Erythroblast (primary cell): ENCODE measurements around the gene GMCL1.
"Not testable (repeated sequence)": the region's sequence is repeated elsewhere in the genome, so short reads cannot be mapped to it uniquely, and the experiment has no call there.

ENCODE experiments used
- DNase-seq, 2 experiments: peaks; one replicate each; lab custom pipeline; 2025; lab: John Stamatoyannopoulos, UW
- GATA1 ChIP-seq: IDR thresholded peaks from 2 replicates; pipeline ENCODE4 v1.6.1; 2011; ENCODE audit warnings: low read depth, mild to moderate bottlenecking, control low read depth, low read length, moderate library complexity
- POLR2A ChIP-seq: IDR thresholded peaks from 2 replicates; pipeline ENCODE4 v1.6.1; 2011; ENCODE audit warnings: mild to moderate bottlenecking, low read length

Gene GMCL1

DNA sequence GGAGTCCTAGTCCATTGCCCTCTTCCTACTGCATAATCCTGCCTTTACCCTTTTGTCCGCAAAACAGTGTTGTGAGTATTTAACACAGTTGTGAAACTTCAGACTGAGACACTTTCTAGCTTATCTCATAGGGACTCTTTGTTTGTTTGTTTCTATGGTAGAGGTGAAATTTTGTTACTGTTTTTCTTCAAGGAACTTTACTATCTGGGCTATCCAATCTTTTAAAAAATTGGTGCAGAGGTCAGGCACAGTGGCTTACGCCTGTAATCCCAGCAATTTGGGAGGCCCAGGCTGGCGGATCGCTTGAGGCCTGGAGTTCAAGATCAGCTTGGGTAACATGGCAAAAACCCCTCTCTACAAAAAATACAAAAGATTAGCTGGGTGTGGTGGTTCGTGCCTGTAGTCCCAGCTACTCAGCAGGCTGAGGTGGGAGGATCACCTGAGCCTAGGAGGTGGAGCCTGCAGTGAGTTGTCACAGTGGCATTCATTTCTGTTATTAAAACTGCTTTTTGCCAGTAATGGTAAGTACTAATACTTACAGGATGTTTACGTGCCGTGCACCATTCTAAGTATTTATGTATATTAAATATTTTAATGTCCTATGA is 18.8 kb downstream of the GMCL1 start:
- DNase-seq: peak in 1 of 2 experiments; percentile 18
- no peak for TF ChIP-seq POLR2A
- TF ChIP-seq GATA1: no peak

DNA sequence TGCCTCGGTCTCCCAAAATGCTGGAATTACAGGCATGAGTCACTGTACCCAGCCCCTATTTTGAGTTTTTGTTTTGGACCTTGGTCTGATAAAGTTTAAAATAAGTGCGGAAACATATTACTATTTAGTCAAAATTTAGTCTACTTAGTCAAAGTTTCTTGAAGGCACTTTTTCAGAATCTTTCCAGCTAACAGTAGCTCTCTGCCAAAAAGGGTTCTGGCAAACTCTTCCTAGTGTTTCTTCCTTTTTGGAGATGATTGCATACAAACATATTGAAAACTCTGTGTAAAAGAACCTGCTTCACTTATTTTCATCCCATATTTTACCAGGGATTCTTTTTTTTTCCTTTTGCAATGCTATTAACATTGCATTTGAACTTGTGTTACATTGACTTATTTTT is 28.8 kb downstream of the GMCL1 start:
- TF ChIP-seq POLR2A: no peak
- TF ChIP-seq GATA1: no peak
- no peak for DNase-seq

DNA sequence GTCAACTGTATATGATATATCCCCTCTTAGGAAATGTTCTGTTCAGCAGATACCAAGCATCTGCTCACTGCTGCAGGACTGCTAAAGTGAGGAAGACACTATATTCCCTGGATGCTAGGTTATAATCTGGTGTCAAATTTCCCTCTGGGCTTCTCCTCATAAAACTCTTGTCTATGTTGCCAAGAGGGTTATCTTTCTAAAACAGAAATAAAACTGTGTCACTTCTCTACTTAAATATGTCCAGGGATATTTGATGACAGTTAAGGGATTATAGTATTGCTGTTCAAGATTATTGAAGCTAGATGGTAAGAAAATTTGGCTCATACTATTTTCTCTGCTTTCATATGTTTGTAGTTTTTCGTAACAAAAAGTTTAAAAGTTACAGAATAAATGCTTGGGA is 33.8 kb downstream of the GMCL1 start:
- no peak for TF ChIP-seq GATA1
- TF ChIP-seq POLR2A: no peak
- DNase-seq: no peak

DNA sequence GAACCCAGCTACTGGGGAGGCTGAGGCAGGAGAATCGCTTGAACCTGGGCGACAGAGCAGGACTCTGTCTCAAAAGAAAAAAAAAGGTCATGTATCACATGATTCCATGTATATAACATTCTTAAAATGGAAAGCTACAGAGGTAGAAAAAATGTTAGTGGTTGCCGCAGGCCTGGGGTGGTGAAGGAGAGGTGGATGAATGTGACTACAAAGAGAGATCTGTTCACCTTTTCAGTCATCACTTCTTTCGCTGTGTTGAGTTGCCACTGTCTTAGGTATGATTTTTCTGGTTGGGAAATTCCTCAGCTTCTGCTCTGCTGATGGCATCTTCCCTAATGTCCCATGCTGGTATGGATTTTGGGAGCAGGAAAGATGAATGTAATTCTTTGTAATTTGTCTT is 59.0 kb downstream of the GMCL1 start:
- TF ChIP-seq GATA1 (no peak), POLR2A (no peak)
- no peak for DNase-seq

DNA sequence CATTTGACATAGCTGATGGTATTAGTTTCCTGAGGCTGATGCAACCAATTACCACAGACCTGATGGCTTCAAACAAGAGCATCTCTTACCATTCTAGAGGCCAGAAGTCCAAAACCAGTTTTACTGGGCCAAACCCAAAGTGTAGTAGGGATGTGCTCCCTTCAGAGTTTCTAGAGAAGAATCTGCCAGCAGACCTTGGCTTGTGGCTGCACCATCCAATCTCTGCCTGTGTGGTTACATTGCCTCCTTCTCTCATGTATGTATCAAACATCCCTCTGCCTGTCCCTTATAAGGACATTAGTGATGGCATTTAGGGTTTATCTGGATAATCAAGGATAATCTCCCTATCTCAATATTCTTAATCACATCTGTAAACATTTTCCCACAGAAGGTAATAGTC is 59.8 kb downstream of the GMCL1 start:
- no peak for DNase-seq

DNA sequence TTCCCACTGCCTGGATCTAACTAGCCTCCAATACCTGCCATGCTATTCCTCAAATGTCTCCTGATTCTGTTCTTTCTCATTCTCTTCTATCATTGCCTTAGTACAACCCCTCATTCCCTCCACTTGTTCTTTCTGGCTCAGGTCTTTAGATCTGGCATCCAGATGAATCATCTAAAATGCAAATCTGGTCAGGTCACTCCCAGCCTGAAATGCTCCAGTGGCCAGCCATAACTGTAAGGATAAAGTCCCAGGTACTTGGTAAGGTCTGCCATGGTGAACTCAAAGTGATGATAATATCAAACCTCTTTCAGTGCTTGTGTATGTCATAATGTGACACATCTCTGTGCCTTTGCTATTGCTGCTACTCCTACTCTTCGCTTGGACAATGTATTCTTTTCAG is 61.4 kb downstream of the GMCL1 start:
- DNase-seq: no peak
- TF ChIP-seq GATA1: no peak

More for the DNA sequence above, 59.8 kb downstream of the GMCL1 start:
- no peak for TF ChIP-seq GATA1
- TF ChIP-seq POLR2A: no peak

DNA sequence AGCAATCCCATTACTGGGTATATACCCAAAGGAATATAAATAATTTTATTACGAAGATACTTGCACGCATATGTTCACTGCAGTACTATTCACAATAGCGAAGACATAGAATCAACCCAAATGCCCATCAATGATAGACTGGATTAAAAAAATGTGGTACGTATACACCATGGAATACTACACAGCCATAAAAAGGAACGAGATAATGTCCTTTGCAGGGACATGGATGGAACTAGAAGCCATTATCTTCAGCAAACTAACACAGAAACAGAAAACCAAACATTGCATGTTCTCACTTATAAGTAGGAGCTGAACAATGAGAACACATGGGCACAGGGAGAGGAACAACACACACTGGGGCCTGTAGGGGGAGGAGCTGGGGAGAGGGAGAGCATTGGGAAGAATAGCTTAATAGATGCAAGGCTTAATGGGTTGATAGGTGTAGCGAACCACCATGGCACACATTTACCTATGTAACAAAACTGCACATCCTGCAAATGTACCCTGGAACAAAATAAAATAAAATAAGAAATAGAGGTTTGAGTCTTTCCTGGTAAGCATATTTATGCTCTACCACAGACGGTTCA is 63.5 kb downstream of the GMCL1 start:
- DNase-seq: peak; percentile 19 to 44

DNA sequence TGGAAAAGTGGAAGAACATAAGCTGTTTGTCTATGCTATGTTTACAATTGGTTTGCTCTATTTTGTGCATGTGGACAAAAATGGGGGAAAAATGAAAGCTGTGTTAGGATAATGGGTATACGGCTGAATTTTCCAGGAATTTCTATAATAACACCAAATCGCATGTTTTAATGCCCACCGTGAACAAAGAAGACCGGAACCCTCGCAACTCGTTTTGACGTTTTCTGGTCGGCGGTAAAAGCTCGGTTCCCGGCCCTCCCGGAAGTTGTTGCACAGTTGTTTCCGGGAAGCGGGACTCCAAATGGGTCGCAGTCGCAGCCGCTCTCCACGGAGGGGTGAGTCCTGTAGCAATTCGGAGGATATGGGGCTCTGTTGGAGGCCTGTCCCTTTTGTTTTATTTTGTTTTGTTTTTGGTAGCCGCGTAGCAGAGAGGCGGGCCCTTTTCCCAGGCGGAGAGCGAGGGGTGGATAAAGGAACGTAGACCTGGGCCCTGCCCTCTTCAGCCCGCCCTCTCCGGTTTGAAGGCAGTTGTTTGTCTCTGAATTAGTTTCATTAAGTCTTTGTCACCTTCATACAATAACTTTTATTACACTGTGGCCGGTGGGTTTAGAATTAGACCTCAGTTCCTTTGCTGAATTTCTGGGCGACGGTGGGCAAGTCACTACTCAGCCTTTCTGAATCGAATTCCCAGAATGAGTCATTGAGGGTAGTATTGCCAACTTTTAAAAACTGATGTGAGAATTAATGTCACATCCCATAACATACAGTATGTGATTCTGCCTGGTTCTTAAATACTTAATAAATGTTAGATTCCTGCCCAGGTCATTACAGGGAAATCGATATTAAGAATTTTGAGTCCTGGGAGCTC is 64.5 kb downstream of the GMCL1 start, which contains the start of gene SNRNP27:
SNRNP27 (plus strand) TSS at position 273 of the 868 bp plus-strand sequence; CDS start at position 302, 29 bp downstream.
- TF ChIP-seq POLR2A (peak; percentile 79), GATA1 (no peak)
- peak; percentile 89 to 91 for DNase-seq

DNA sequence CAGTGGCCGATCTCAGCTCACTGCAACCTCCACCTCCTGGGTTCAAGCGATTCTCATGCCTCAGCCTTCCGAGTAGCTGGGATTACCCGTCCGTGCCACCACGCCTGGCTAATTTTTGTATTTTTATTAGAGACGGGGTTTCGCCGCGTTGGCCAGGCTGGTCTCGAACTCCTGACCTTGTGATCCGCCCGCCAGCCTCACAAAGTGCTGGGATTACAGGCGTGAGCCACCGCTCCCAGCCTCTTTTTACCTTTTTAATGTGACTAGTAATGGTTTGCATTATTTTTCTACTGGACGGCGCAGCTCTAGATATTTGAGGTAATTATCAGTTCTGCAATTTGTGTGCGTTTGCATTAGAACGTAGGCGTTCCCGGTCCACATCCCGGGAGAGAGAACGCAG is 65.3 kb downstream of the GMCL1 start:
- not testable (repeated sequence) for DNase-seq

DNA sequence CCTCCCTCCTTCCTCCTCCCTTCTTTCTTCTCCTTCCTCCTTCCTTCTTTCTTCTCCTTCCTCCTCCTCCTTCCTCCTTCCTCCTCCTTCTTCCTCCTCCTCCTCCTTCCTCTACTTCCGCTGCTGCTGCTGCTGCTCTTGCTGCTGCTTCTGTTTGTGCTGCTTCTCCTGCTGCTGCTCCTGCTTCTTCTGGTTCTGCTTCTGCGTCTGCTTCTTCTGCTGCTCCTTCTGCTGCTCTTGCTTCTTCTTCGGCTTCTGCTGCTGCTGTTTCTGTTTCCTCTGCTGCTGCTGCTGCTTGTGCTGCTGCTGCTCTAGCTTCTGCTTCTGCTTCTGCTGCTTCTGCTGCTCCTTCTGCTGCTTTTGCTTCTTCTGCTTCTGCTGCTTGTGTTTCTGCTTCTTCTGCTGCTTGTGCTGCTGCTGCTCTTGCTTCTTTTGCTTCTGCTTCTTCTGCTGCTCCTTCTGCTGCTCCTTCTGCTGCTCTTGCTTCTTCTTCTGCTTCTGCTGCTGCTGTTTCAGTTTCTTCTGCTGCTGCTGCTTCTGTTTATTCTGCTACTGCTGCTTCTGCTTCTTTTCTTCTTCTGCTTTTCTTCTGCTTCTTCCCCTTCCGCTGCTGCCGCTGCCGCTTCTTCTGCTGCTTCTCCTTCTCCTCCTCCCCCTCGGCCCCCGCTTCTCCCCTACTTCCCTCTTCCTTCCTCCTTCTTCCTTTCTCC is 72.9 kb downstream of the GMCL1 start:
- TF ChIP-seq POLR2A (no peak), GATA1 (no peak)
- DNase-seq: peak in 1 of 2 experiments; percentile 26

DNA sequence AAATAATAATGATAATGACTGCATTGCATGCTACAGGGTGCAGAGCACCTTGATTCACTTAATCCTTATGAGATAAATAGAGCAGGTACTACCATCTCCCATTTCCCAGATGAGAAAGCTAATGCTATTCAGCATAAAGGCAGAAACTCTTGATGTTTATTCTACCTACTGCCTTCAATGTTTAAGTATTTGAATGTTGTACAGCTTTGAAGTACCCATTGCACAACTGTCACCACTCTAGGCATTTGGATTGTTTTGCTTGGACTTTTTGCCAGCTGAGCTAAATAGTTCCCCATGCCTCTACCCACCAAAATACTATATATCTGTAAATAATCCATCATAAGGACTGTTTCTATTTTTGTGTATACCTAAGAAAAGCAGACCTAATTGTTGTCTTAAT is 77.8 kb downstream of the GMCL1 start:
- no peak for TF ChIP-seq POLR2A
- TF ChIP-seq GATA1: no peak
- no peak for DNase-seq

DNA sequence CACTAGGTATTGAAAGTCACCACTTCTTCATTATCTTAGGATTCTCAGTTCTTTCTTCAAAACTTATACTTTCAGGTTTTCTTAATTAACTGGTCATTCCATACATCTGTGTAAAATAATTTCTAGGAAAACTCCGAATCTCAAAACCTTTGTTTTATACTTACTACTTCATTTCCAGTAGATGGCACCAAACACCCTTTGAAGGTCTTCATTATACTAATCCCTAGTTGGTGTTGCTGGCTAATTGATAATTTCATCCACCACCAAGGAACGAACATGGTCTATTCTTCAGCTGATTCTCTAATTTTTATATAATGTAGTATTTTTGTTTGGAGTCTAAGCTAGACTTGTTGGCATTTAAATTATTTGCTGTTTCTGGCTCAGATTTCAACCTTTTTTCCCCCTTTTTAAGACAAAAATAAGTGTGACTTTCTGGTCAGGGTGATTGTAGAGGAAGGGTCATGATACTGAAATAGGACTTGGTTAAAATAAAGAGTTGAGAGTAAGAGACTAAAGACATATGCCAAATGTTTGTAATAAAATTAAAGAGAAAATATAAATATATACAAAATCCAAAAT is 82.6 kb downstream of the GMCL1 start:
- no peak for TF ChIP-seq GATA1
- no peak for TF ChIP-seq POLR2A
- DNase-seq: peak; percentile 76 to 82

DNA sequence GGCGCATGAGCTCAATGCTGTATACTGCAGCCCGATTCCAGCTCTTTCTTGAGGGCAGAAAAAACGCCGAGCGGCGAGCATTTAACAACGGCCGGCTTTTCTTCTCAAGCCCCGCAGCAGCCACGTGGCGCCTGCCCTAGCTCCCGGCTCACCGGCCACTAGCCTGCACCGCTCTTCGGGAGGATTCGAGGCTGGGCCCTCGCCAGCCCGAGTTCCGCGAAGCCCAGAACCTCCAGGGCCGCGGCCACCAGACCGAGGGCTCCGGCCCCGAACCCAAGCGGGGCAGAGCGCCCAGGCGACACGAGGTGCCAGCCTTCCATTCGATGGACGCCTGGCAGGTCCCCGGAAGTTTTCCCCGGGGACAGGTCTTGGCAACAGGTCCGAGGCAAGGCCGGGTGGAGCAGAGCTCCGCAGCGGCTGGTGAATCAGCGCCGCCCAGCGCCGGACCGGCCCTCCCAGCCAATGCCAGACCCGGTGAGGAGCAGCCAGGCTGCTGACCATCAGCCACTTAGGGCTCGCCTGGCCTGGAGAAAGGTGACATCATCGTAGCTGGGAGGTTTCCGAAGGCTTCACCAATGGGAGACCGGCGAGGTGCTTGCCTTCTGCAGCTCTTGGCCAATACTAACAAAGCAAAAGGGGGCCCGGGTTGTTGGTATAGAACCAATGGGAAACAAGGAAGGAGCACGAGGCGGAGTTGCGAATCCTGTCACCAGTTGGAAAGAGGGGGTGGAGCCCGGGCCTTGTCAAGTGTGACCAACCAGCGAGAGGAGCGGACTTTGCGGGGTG is 84.9 kb downstream of the GMCL1 start:
- DNase-seq: peak; percentile 100
- TF ChIP-seq GATA1: no peak
- TF ChIP-seq POLR2A: peak; percentile 94
